Endodermal cell (in vitro differentiated cells): ENCODE results near the gene GPATCH11. TPM values are rescaled to one million over a fixed set of nuclear protein-coding genes. Genes with fewer than 3 reads are reported as not detected.

Experiments
- DNase-seq: peaks from one replicate; pipeline ENCODE4 v3.0.0-alpha.2; 2017
- H3K27ac ChIP-seq: 2 replicates; pipeline ENCODE4 v1.5.1; 2013; ENCODE audit warnings: mild to moderate bottlenecking, low read depth, low read length, moderate library complexity
- H3K27me3 ChIP-seq: 2 replicates; pipeline ENCODE4 v1.6.1; 2013; ENCODE audit warnings: mild to moderate bottlenecking, low read length, moderate library complexity; ENCODE audit not compliant: insufficient read depth, control insufficient read depth, poor library complexity, severe bottlenecking
- H3K36me3 ChIP-seq: 2 replicates; pipeline ENCODE4 v1.7.0; 2013; ENCODE audit warnings: mild to moderate bottlenecking, low read length, moderate library complexity; ENCODE audit not compliant: control insufficient read depth, insufficient read depth
- H3K4me1 ChIP-seq: one replicate; pipeline ENCODE4 v1.7.0; 2013; ENCODE audit warnings: low read length; ENCODE audit not compliant: control insufficient read depth, insufficient read depth
- H3K4me3 ChIP-seq: 2 replicates; pipeline ENCODE4 v1.5.1; 2013; ENCODE audit warnings: mild to moderate bottlenecking, low read length, moderate library complexity
- H3K9ac ChIP-seq: 2 replicates; pipeline ENCODE4 v1.6.1; 2013; ENCODE audit warnings: mild to moderate bottlenecking, low read length, moderate library complexity; ENCODE audit not compliant: poor library complexity, severe bottlenecking; ENCODE audit errors: extremely low read depth
- H3K9me3 ChIP-seq: 2 replicates; pipeline ENCODE4 v1.6.1; 2013; ENCODE audit warnings: mild to moderate bottlenecking, low read length, moderate library complexity; ENCODE audit not compliant: control insufficient read depth
- H3K27ac Mint-ChIP-seq: 2 replicates; pipeline ENCODE4 v1.8.0; 2020; ENCODE audit warnings: mixed read lengths
- H3K27me3 Mint-ChIP-seq: 2 replicates; pipeline ENCODE4 v1.8.0; 2021; ENCODE audit warnings: mild to moderate bottlenecking, mixed read lengths; ENCODE audit not compliant: insufficient read depth
- H3K36me3 Mint-ChIP-seq: 2 replicates; pipeline ENCODE4 v1.8.0; 2020; ENCODE audit warnings: low read depth, mixed read lengths
- H3K4me1 Mint-ChIP-seq: 2 replicates; pipeline ENCODE4 v1.8.0; 2020; ENCODE audit warnings: mixed read lengths
- H3K4me3 Mint-ChIP-seq: 2 replicates; pipeline ENCODE4 v1.8.0; 2020; ENCODE audit warnings: mild to moderate bottlenecking, moderate library complexity, mixed read lengths
- H3K9me3 Mint-ChIP-seq: 2 replicates; pipeline ENCODE4 v1.8.0; 2020; ENCODE audit warnings: mild to moderate bottlenecking, mixed read lengths
- WGBS, 2 experiments: methylation state at CpG; one replicate each; pipeline versions ENCODE4 v1.1.5 to v1.1.7; 2013; ENCODE audit warnings: missing lambda C conversion rate in 2 of 2, mixed read lengths in 1 of 2; ENCODE audit not compliant: insufficient coverage in 1 of 2, insufficient read length in 1 of 2; 5-methylcytosine and 5-hydroxymethylcytosine counted together
- long read RNA-seq, 4 experiments: library from polyadenylated mRNA in 2 of 4; library from RNA in 1 of 4; library from capped mRNA in 1 of 4; stranded (forward) in 3 of 4; unstranded in 1 of 4; transcript quantifications; one replicate each; pipeline ENCODE4 v2.0.0, GENCODE V29; 2020 to 2021; ENCODE audit warnings: inconsistent platforms in 1 of 4
- polyA plus RNA-seq, 2 experiments: library from polyadenylated mRNA; stranded (reverse); fragments of 50-300 nt; gene quantifications; one replicate each; pipeline ENCODE4 v1.2.3, GENCODE V29; 2013
- total RNA-seq, 2 donors: library from RNA; stranded (reverse); fragmentation: NEBNext Ultra II Directional in 1 of 2; extraction: Animal tissue kit (Norgen Biotek cat#: 25700) in 1 of 2; gene quantifications; 2 replicates in 1 of 2; 3 replicates in 1 of 2; pipeline ENCODE4 v1.2.1, GENCODE V29; 2021
- TF ChIP-seq, protein P1 (sequence below): fragments of 200-600 bp; sonication (generic); conservative IDR thresholded peaks from 2 replicates; pipeline ENCODE4 v1.5.0; 2021; ENCODE audit warnings: antibody characterized with exemption, mild to moderate bottlenecking

The GPATCH11 gene
- total RNA-seq: 10 to 100 TPM in 1 of 2 donors, 1 to 10 TPM in 1; 8.8 to 15.9 TPM
- 13.4 TPM for polyA plus RNA-seq (2013, experiment 1 of 2)
- 13.2 TPM for polyA plus RNA-seq (2013, experiment 2 of 2)
- long read RNA-seq, experiment 1, partial matches to known transcripts: 3 of 9 reads
- long read RNA-seq, experiment 1, other reads (novel, unspliced or antisense): 5 of 9 reads
- long read RNA-seq, experiment 2, transcript GPATCH11-202 (9 exons, 3,906 nt): major isoform, 29 of 44 reads
- long read RNA-seq, experiment 2, partial matches to known transcripts: 6 of 44 reads
- long read RNA-seq, experiment 2, other reads (novel, unspliced or antisense): 6 of 44 reads
- long read RNA-seq, experiment 3, transcript GPATCH11-202 (9 exons, 3,906 nt): major isoform, 16 of 23 reads
- long read RNA-seq, experiment 3, partial matches to known transcripts: 0 of 23 reads
- long read RNA-seq, experiment 3, other reads (novel, unspliced or antisense): 5 of 23 reads
- long read RNA-seq, experiment 4, transcript GPATCH11-202 (9 exons, 3,906 nt): major isoform, 10 of 23 reads
- long read RNA-seq, experiment 4, partial matches to known transcripts: 10 of 23 reads
- long read RNA-seq, experiment 4, other reads (novel, unspliced or antisense): 2 of 23 reads

DNA sequence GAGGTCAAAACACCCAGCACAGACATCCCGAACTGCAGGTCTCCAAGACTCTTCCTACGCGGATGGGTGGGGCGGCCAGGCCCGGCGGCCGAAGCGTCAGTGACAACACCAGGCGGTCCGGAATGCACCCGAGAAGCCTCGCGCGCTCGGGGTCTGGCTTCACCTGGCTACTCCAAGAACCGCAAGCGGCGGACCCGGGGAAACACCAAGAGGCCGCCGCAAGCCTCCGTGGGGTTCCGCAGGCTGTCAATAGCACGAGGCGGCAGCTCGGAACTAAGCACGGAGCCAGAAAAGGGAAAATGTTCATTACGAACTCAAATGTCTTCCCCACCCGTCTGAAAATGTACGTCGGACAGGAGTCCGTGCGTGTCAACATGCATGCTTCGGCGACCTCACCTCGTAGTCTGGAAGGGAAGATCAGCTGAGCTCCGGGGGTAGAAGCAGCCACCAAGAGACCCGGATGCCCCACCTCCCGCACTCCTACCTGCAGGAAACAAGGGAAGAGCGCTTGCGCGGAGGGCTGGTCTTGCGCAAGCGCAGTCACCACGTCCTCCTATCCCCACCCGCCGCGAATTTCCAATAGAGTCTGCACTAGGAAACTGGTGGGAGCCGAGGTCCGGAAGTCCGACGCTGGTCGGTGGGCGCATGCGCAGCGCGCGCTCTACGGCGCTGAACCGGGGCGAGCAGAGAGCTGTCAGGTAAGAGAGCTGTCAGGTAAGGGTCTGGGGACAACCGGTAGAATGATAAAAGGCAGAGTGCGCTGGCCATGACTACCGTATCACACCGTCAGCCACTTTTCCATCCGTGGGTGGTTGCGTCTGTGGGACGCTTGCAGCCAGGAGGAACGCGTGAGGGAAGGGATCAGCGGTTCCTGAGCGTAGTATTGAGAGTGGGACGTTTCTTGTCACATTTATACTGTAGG, at the start of gene GPATCH11, which contains the start of gene HEATR5B:
Gene GPATCH11, plus strand, starts transcription at position 646 of the 922 bp plus-strand sequence. CDS start 3,864 bp downstream, outside the sequence.
Gene HEATR5B, minus strand, starts transcription at position 500 of the 922 bp plus-strand sequence. CDS start 958 bp downstream, outside the sequence.
- Histone ChIP-seq H3K4me3 (peak within 1 kb of the TSS; percentile 93), H3K27ac (peak within 1 kb of the TSS; percentile 28), H3K4me1 (peaks cover 9% of the 10 kb centered on the region), H3K36me3 (peaks cover 36% of the 10 kb centered on the region), H3K9me3 (peaks cover 8% of the 10 kb centered on the region), H3K27me3 (no peaks in the 10 kb centered on the region), H3K9ac (peak within 1 kb of the TSS; percentile 89)
- peak; percentile 99 for DNase-seq
- no peak within 1 kb of the TSS for H3K4me3 Mint-ChIP-seq
- H3K4me1 Mint-ChIP-seq: peaks cover 35% of the 10 kb centered on the region
- TF ChIP-seq, protein P1, sequence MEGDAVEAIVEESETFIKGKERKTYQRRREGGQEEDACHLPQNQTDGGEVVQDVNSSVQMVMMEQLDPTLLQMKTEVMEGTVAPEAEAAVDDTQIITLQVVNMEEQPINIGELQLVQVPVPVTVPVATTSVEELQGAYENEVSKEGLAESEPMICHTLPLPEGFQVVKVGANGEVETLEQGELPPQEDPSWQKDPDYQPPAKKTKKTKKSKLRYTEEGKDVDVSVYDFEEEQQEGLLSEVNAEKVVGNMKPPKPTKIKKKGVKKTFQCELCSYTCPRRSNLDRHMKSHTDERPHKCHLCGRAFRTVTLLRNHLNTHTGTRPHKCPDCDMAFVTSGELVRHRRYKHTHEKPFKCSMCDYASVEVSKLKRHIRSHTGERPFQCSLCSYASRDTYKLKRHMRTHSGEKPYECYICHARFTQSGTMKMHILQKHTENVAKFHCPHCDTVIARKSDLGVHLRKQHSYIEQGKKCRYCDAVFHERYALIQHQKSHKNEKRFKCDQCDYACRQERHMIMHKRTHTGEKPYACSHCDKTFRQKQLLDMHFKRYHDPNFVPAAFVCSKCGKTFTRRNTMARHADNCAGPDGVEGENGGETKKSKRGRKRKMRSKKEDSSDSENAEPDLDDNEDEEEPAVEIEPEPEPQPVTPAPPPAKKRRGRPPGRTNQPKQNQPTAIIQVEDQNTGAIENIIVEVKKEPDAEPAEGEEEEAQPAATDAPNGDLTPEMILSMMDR: no peak
- H3K27ac Mint-ChIP-seq: no peak within 1 kb of the TSS
- 0% methylated on average over 34 to 74 of the region's 74 CpGs for WGBS, 2 experiments
- no peaks in the 10 kb centered on the region for H3K9me3 Mint-ChIP-seq
- peaks cover 25% of the 10 kb centered on the region for H3K36me3 Mint-ChIP-seq
- no peaks in the 10 kb centered on the region for H3K27me3 Mint-ChIP-seq

DNA sequence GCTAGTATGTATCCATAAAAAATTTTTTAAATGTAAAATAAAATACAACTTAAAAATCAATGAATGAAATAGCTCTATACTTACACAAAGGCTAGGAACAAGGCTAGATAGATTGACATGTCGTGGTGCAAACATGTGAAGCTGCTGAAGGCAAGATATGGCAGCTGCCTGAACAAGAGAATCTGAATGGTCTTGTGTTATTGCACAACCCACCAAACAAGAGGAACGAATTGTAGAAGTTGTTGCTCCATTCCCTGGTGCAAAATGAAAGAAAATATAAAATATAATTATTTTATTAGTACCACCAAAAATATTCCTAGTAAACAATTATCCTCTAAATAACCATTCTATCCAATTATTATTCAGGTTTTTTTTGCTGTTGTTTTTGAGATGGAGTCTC, 46.5 kb upstream of the GPATCH11 start:
- Histone ChIP-seq H3K9me3 (no peaks in the 10 kb centered on the region), H3K27ac (no peak overlapping the region), H3K4me1 (no peaks in the 10 kb centered on the region), H3K36me3 (peaks cover 59% of the 10 kb centered on the region), H3K9ac (no peak overlapping the region), H3K27me3 (no peaks in the 10 kb centered on the region), H3K4me3 (no peak overlapping the region)
- TF ChIP-seq, protein P1: no peak
- WGBS, 2 experiments: 88 to 100% methylated on average over 1 to 2 of the region's 2 CpGs
- Mint-ChIP-seq H3K4me1 (no peaks in the 10 kb centered on the region), H3K9me3 (no peaks in the 10 kb centered on the region), H3K4me3 (no peak overlapping the region), H3K27me3 (no peaks in the 10 kb centered on the region), H3K27ac (no peak overlapping the region), H3K36me3 (peaks cover 29% of the 10 kb centered on the region)
- DNase-seq: no peak

DNA sequence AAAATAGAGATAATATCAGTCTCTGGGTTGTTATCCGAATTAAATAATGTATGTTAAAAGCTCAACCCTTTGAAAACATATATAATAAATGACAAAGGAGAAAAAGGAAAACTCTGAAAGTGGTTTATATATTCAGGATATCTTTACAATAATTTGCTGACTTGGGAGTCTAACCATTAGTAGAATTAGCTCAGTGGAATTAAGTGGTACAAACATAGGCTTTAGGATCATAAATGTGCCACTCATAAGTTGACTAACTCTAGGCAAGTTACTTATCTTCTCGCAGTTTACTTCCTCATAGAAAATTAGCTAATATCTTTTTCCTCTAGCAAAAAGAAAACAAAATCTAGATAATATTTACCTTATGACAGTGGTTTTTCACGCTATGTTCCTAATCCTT, 44.7 kb upstream of the GPATCH11 start:
- Histone ChIP-seq H3K36me3 (peaks cover 54% of the 10 kb centered on the region), H3K9me3 (no peaks in the 10 kb centered on the region), H3K9ac (no peak overlapping the region), H3K4me1 (no peaks in the 10 kb centered on the region), H3K4me3 (no peak overlapping the region), H3K27ac (no peak overlapping the region), H3K27me3 (no peaks in the 10 kb centered on the region)
- TF ChIP-seq, protein P1: no peak
- peaks cover 26% of the 10 kb centered on the region for H3K36me3 Mint-ChIP-seq
- H3K27me3 Mint-ChIP-seq: no peaks in the 10 kb centered on the region
- H3K9me3 Mint-ChIP-seq: no peaks in the 10 kb centered on the region
- 91 to 92% methylated on average over 2 of the region's 3 CpGs for WGBS, 2 experiments
- no peaks in the 10 kb centered on the region for H3K4me1 Mint-ChIP-seq
- no peak for DNase-seq
- H3K4me3 Mint-ChIP-seq: no peak overlapping the region
- no peak overlapping the region for H3K27ac Mint-ChIP-seq
